Measurements from ENCODE around the gene STARD13.

GRCh38 chr13:33060815-33061214, 224.7 kb downstream of the STARD13 start:
- no peak for TF ChIP-seq GATA2 (IDR thresholded peaks at IDR 0.05; ENCODE audit: low read depth, low read length)
- no peak for TF ChIP-seq GATA3 (IDR thresholded peaks at IDR 0.05; ENCODE audit: low read depth, low read length)
